K562 (cell line): ENCODE results near the gene PANK2. TPM values are rescaled to one million over a fixed set of nuclear protein-coding genes. Genes with fewer than 3 reads are reported as not detected.

Source experiments
- ATAC-seq: fragments of 200-7000 bp; cut with Tn5 transposase; 3 replicates; pipeline ENCODE4 v1.9.1; 2020; ENCODE audit warnings: moderate library complexity
- BruUV-seq: library from RNA; stranded (reverse); fragments of 400-500 nt; replicated peaks from 2 replicates; lab custom pipeline; 2021; lab: Mats Ljungman, UMichigan
- CTCF ChIA-PET: fragments of 300-600 bp; formaldehyde crosslinking; extraction: SDS; loops from one replicate; lab custom pipeline; 2021; ENCODE audit warnings: low intra/inter-chr PET ratio; lab: Yijun Ruan, JAX
- POLR2A ChIA-PET: fragments of 300-600, 350-650 bp; sonication (Branson Sonifier 250); formaldehyde crosslinking; extraction: SDS; loops from one replicate; lab custom pipeline; 2021; ENCODE audit warnings: antibody characterized with exemption, inconsistent platforms; lab: Yijun Ruan, JAX
- DNase-seq, 4 experiments: peaks; one replicate each; pipeline versions ENCODE4 v3.0.0 to v3.0.0-alpha.2; 2011 to 2018; ENCODE audit warnings: low spot score in 3 of 4, mixed read lengths in 3 of 4; ENCODE audit errors: extremely low read depth in 1 of 4
- FAIRE-seq: peaks from 2 replicates; lab custom pipeline; 2011; peaks lifted over from hg19 to GRCh38; lab: Jason Lieb, UNC
- H2AFZ ChIP-seq: 2 replicates; pipeline ENCODE4 v1.6.0; 2011; ENCODE audit warnings: low read depth, low read length, control low read depth, inconsistent platforms
- H3K27ac ChIP-seq: fragments of 200-600 bp; 3 replicates; pipeline ENCODE4 v1.8.0; 2011; ENCODE audit warnings: low read depth, mild to moderate bottlenecking, control low read depth, inconsistent platforms, low read length, moderate library complexity, mixed read lengths; ENCODE audit errors: extremely low read depth
- H3K27me3 ChIP-seq, 2 experiments: fragments of 300-600 bp in 1 of 2; 2 replicates in 1 of 2; 3 replicates in 1 of 2; pipeline versions ENCODE4 v1.6.0 to v1.8.0; 2011; ENCODE audit warnings: inconsistent platforms in 2 of 2, low read length in 2 of 2, mild to moderate bottlenecking in 1 of 2, mixed read lengths in 1 of 2, moderate library complexity in 1 of 2; ENCODE audit not compliant: control insufficient read depth in 2 of 2, insufficient read depth in 2 of 2
- H3K36me3 ChIP-seq: fragments of 300-600 bp; 3 replicates; pipeline ENCODE4 v1.8.0; 2011; ENCODE audit warnings: mild to moderate bottlenecking, low read length, inconsistent platforms; ENCODE audit not compliant: control insufficient read depth, insufficient read depth
- H3K4me1 ChIP-seq, 2 experiments: fragments of 200-600 bp in 1 of 2; replicated peaks in 1 of 2; 2 replicates in 1 of 2; 3 replicates in 1 of 2; pipeline versions ENCODE4 v1.5.1 to v1.8.0; 2011; ENCODE audit warnings: inconsistent platforms in 2 of 2, low read length in 2 of 2, mild to moderate bottlenecking in 1 of 2, mixed read lengths in 1 of 2, moderate library complexity in 1 of 2; ENCODE audit not compliant: control insufficient read depth in 2 of 2, insufficient read depth in 2 of 2
- H3K4me2 ChIP-seq: 2 replicates; pipeline ENCODE4 v1.6.1; 2011; ENCODE audit warnings: low read length, control low read depth, inconsistent platforms, mixed read lengths; ENCODE audit not compliant: insufficient read depth
- H3K4me3 ChIP-seq: fragments of 200-600 bp; sonication (generic), shearing (Covaris generic); 2 replicates; pipeline ENCODE4 v1.5.1; 2016; ENCODE audit warnings: control low read depth, inconsistent platforms
- H3K79me2 ChIP-seq: fragments of 200-600 bp; 3 replicates; pipeline ENCODE4 v1.8.0; 2011; ENCODE audit warnings: low read length, inconsistent platforms; ENCODE audit not compliant: control insufficient read depth, insufficient read depth
- H3K9ac ChIP-seq, 2 experiments: 2 replicates each; pipeline versions ENCODE4 v1.6.0 to v1.6.1; 2011; ENCODE audit warnings: low read depth in 2 of 2, low read length in 2 of 2, control low read depth in 1 of 2, inconsistent platforms in 1 of 2, mild to moderate bottlenecking in 1 of 2, mixed read lengths in 1 of 2; ENCODE audit not compliant: insufficient read depth in 1 of 2
- H3K9me1 ChIP-seq: one replicate; pipeline ENCODE4 v1.6.0; 2011; ENCODE audit warnings: inconsistent platforms, mild to moderate bottlenecking, low read length, moderate library complexity; ENCODE audit not compliant: control insufficient read depth, insufficient read depth
- H3K9me3 ChIP-seq: replicated peaks from 2 replicates; pipeline ENCODE4 v1.5.1; 2011; ENCODE audit warnings: low read depth, low read length, inconsistent platforms; ENCODE audit not compliant: control insufficient read depth, insufficient read depth
- H4K20me1 ChIP-seq: replicated peaks from 2 replicates; pipeline ENCODE4 v1.6.1; 2011; ENCODE audit warnings: low read length, inconsistent platforms, mixed read lengths; ENCODE audit not compliant: control insufficient read depth, insufficient read depth
- AFF1 ChIP-seq, 2 experiments: fragments of 450-650 bp; IDR thresholded peaks; 2 replicates each; pipeline ENCODE4 v1.6.1; 2018; ENCODE audit warnings: mild to moderate bottlenecking in 2 of 2, low read depth in 1 of 2; ENCODE audit not compliant: partially characterized antibody in 2 of 2
- ARNT ChIP-seq, 2 experiments: fragments of 450-650 bp; IDR thresholded peaks; 2 replicates each; pipeline ENCODE4 v1.6.1; 2016; ENCODE audit warnings: mild to moderate bottlenecking in 1 of 2
- ATF7 ChIP-seq: fragments of 450-650 bp; IDR thresholded peaks from 2 replicates; pipeline ENCODE4 v1.7.1; 2014; ENCODE audit warnings: mild to moderate bottlenecking, moderate library complexity
- CC2D1A ChIP-seq: fragments of 450-650 bp; IDR thresholded peaks from 2 replicates; pipeline ENCODE4 v1.6.1; 2017; ENCODE audit warnings: mild to moderate bottlenecking
- EP300 ChIP-seq: IDR thresholded peaks from 2 replicates; pipeline ENCODE4 v1.6.1; 2012; ENCODE audit warnings: low read length, improper control_type of control experiment
- FIP1L1 ChIP-seq: fragments of 200-400 bp; formaldehyde crosslinking; IDR thresholded peaks from 2 replicates; pipeline ENCODE4 v1.6.1; 2018; ENCODE audit warnings: mild to moderate bottlenecking, low read depth, low read length; ENCODE audit not compliant: poor library complexity, severe bottlenecking
- MEF2A ChIP-seq: IDR thresholded peaks from 2 replicates; pipeline ENCODE4 v1.6.1; 2011; ENCODE audit warnings: low read depth, mild to moderate bottlenecking, low read length, moderate library complexity; ENCODE audit not compliant: control insufficient read depth
- TCFL5 ChIP-seq: fragments of 250-450 bp; sonication (Bioruptor Pico); conservative IDR thresholded peaks from 2 replicates; pipeline ENCODE4 v1.6.1; 2021; ENCODE audit warnings: mild to moderate bottlenecking, moderate library complexity, matching md5 sums
- ZNF146 ChIP-seq: IDR thresholded peaks from one replicate; pipeline ENCODE4 v1.6.1; 2018; ENCODE audit warnings: missing compliant biosample characterization; ENCODE audit not compliant: unreplicated experiment
- WGBS: fragments of 100-300 bp; shearing (Covaris generic); methylation state at CpG from one replicate; pipeline ENCODE4 v1.1.6; 2016; ENCODE audit warnings: low coverage, mixed read lengths; ENCODE audit not compliant: insufficient coverage; ENCODE audit errors: missing lambda C conversion rate; 5-methylcytosine and 5-hydroxymethylcytosine counted together
- in situ Hi-C: fragments of 300-500 bp; cut with MboI; formaldehyde crosslinking; loops from 4 replicates; pipeline ENCODE4 v1.15.0; 2018; ENCODE audit warnings: inconsistent platforms, mixed read lengths
- intact Hi-C: fragments of 100-400 bp; cut with micrococcal nuclease; formaldehyde crosslinking; loops from 2 replicates; pipeline ENCODE4 v1.14.2; 2022
- polyA plus RNA-seq, 8 experiments: library from polyadenylated mRNA; depleted of rRNA in 4 of 8; stranded (reverse) in 5 of 8; unstranded in 3 of 8; fragments of >200 nt; fragmentation: Nextera tagmentation in 2 of 8; fragmentation: Illumina TruSeq in 1 of 8; extraction: Ambion mirVana in 2 of 8; extraction: Trizol in 1 of 8; gene quantifications; 2 replicates each; pipeline versions ENCODE4 v1.2.1 to v1.2.3, GENCODE V29; 2011 to 2014; ENCODE audit warnings: inconsistent platforms in 1 of 8, missing spikeins in 1 of 8
- total RNA-seq, 7 experiments: library from RNA; depleted of rRNA in 6 of 7; stranded (reverse); fragments of >200 nt in 6 of 7; fragmentation: Illumina TruSeq in 2 of 7; extraction: Trizol in 2 of 7; gene quantifications; 2 replicates each; pipeline versions ENCODE4 v1.2.1 to v1.2.3, GENCODE V29; 2011 to 2021; ENCODE audit warnings: low replicate concordance in 1 of 7
- TF ChIP-seq, protein P1 (sequence below): sonication (generic); formaldehyde crosslinking; IDR thresholded peaks from 2 replicates; pipeline ENCODE4 v1.8.1; 2023; ENCODE audit warnings: mild to moderate bottlenecking, missing genetic modification reagents

Gene PANK2
- total and polyA plus RNA-seq, 9 of the 15 experiments (the other 6 are each of a cell fraction or from before 2014, with no cell fraction given) = 14.9 to 43.5 (median 31.4) TPM

DNA sequence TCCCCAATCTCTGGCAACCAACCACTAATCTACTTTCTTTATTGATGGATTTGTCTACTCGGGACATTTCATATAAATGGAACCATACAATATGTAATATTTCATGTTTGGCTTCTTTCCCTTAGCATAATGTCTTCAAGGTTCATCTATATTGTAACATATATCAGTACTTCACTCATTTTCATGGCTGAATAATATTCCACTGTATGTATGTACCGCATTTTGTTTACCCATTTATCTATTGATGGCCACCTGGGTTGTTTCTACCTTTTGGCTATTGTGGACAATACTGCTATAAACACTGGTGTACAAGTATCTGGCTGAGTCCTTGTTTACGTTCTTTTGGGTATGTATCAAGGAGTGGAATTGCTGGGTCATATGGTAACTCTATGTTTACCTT lies 48.4 kb downstream of the PANK2 start:
- POLR2A ChIA-PET = no interaction called here
- Histone ChIP-seq H3K27ac (no peak overlapping the region), H3K79me2 (no peaks in the 10 kb centered on the region; the same call in 1 of the 3 replicates), H3K9ac (no peak overlapping the region), H3K9me3 (no peaks in the 10 kb centered on the region), H3K4me1 (peaks cover 3 to 5% of the 10 kb centered on the region in 2 experiments; a peak in 3 of 5 replicates), H3K4me3 (no peak overlapping the region), H3K36me3 (peaks cover 78% of the 10 kb centered on the region), H3K27me3 (no peaks in the 10 kb centered on the region), H3K9me1 (no peaks in the 10 kb centered on the region), H3K4me2 (no peak overlapping the region), H2AFZ (no peak overlapping the region), H4K20me1 (no peaks in the 10 kb centered on the region)
- 95% methylated on average over 3 of the region's 3 CpGs for WGBS
- BruUV-seq = no TSS peak
- intact Hi-C loops (no loop called here), in situ Hi-C loops (no loop called here)
- ATAC-seq (no peak), DNase-seq (no peak), FAIRE-seq (no peak)
- TF ChIP-seq ZNF146 (CRISPR knock-in tag) = peak; percentile 49
- TF ChIP-seq ATF7 = no peak
- TF ChIP-seq MEF2A = no peak
- no peak for TF ChIP-seq CC2D1A
- CTCF ChIA-PET = no interaction called here

DNA sequence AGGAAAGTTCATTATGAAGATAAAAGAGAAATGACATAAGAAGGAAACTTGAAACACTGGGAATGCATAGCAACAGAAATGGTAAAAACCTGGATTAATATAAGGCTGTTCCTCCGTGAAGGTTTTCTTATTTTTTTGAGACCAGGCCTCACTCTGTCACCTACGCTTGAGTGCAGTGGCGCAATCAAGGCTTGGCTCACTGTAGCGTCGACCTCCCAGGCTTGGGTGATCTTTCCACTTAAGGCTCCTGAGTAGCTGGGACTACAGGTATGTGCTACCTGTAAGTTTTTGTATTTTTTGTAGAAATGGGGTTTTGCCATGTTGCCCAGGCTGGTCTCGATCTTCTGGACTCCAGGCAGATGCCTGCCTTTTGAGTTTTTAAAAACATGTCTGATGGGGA lies 51.7 kb downstream of the PANK2 start:
- H3K9me3 ChIP-seq = no peaks in the 10 kb centered on the region
- H3K9ac ChIP-seq = no peak overlapping the region
- no peaks in the 10 kb centered on the region; the same call in 1 of the 3 replicates for H3K79me2 ChIP-seq
- no peaks in the 10 kb centered on the region for H3K4me1 ChIP-seq
- in situ Hi-C loops = no loop called here
- peaks cover 68% of the 10 kb centered on the region; the same call in 2 of the 3 replicates for H3K36me3 ChIP-seq
- H3K27ac ChIP-seq = no peak overlapping the region
- no peak overlapping the region for H3K4me2 ChIP-seq
- ATAC-seq (no peak), FAIRE-seq (no peak), DNase-seq (no peak)
- ChIA-PET POLR2A (no interaction called here), CTCF (no interaction called here)
- no peaks in the 10 kb centered on the region for H4K20me1 ChIP-seq
- WGBS = 96% methylated on average over 5 of the region's 6 CpGs
- H3K9me1 ChIP-seq = no peaks in the 10 kb centered on the region
- no peaks in the 10 kb centered on the region for H3K27me3 ChIP-seq
- H3K4me3 ChIP-seq = no peak overlapping the region
- BruUV-seq = no TSS peak
- no peak overlapping the region for H2AFZ ChIP-seq
- intact Hi-C loops = no loop called here
- TF ChIP-seq, protein P1, sequence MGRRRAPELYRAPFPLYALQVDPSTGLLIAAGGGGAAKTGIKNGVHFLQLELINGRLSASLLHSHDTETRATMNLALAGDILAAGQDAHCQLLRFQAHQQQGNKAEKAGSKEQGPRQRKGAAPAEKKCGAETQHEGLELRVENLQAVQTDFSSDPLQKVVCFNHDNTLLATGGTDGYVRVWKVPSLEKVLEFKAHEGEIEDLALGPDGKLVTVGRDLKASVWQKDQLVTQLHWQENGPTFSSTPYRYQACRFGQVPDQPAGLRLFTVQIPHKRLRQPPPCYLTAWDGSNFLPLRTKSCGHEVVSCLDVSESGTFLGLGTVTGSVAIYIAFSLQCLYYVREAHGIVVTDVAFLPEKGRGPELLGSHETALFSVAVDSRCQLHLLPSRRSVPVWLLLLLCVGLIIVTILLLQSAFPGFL (CRISPR knock-in tag) = no peak
- TF ChIP-seq EP300 (no peak), FIP1L1 (no peak), TCFL5 (CRISPR knock-in tag) (no peak), AFF1 (IDR thresholded peaks at IDR 0.05; ENCODE audit: low read depth in 1 of 2, partially characterized antibody in 2 of 2) (no peak), ARNT (IDR thresholded peaks at IDR 0.05) (no peak)
